ENCODE measurements around the gene ADAMTS6. TPM values are rescaled to one million over a fixed set of nuclear protein-coding genes. Genes with fewer than 3 reads are reported as not detected.

ADAMTS6 gene
- 10.4 and 21.0 TPM in 2 replicates for total RNA-seq
- 3.4 and 5.9 TPM in 2 replicates for polyA plus RNA-seq

DNA sequence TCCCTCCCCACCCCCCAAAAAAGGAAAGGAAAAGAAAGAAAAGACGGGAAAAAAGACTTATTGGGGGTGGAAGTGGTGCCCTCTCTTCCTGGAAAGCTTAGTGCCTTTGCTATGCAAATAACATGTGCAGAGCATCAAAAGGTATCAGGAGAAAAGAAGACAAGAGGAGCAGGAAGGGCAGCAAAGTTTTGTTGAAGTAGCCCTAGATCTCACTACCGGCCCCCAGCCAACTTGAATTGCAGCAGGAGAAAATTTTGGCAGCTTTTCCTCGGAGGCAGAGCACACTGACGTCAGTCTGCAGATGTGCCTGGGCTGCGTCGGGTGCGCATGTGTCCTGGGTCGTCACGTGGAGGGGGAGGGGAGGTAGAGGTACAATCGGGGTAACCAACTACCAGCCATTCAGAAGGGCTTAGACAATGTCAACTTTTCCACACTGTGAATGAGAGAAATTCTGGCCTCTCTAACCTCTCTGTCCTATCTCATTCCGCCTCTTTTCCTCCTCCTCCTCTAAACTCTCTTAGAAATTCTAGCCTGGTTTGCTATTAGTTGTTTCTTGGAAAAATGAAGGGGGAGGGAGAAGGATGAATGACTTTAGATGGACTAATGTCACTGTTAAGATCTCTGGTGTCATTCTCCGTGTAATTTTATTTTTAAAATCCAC is at the start of gene ADAMTS6:
Gene ADAMTS6, minus strand, starts transcription at position 286 of the 661 bp plus-strand sequence. CDS start 8,247 bp downstream, outside the sequence.
- no peaks in the 10 kb centered on the region for H3K9me3 ChIP-seq (ENCODE audit: low read depth)
- H2AFZ ChIP-seq, result peak within 1 kb of the TSS; percentile 68
- no peaks in the 10 kb centered on the region for H3K36me3 ChIP-seq (replicated peaks; ENCODE audit: insufficient read depth, low read depth)
- H3K79me2 ChIP-seq, result peaks cover 31% of the 10 kb centered on the region
- DNase-seq (ENCODE audit: low spot score), result peak; percentile 95
- H3K27me3 ChIP-seq, result no peaks in the 10 kb centered on the region
- H3K9me2 ChIP-seq (replicated peaks; ENCODE audit: insufficient read depth), result no peaks in the 10 kb centered on the region
- no peak for TF ChIP-seq CTCF (IDR thresholded peaks at IDR 0.05; ENCODE audit: poor library complexity)
- no peak for TF ChIP-seq EZH2phosphoT487 (IDR thresholded peaks at IDR 0.05; ENCODE audit: low read depth, severe bottlenecking, unreplicated experiment)
- no peak for TF ChIP-seq EZH2 (IDR thresholded peaks at IDR 0.05; ENCODE audit: borderline replicate concordance)
- peak within 1 kb of the TSS; percentile 93 for H3K27ac ChIP-seq
- peak within 1 kb of the TSS; percentile 54 for H3K4me3 ChIP-seq
- WGBS (ENCODE audit: low lambda C conversion rate, missing lambda C conversion rate), result under 1% methylated on average over 12 of the region's 12 CpGs
- H3K4me2 ChIP-seq, result peak within 1 kb of the TSS; percentile 87
- H3K4me1 ChIP-seq (ENCODE audit: insufficient read depth), result peaks cover 5% of the 10 kb centered on the region
- no peaks in the 10 kb centered on the region for H4K20me1 ChIP-seq (ENCODE audit: insufficient read depth, poor library complexity, severe bottlenecking)

- H3K79me2 ChIP-seq, result no peaks in the 10 kb centered on the region
- H4K20me1 ChIP-seq (ENCODE audit: insufficient read depth, poor library complexity, severe bottlenecking), result no peaks in the 10 kb centered on the region
- DNase-seq (ENCODE audit: low spot score), result no peak
- no peak overlapping the region for H3K4me3 ChIP-seq
- WGBS (ENCODE audit: low lambda C conversion rate, missing lambda C conversion rate), result 100% methylated on average over 1 of the region's 1 CpG
- no peak overlapping the region for H3K27ac ChIP-seq
- no peaks in the 10 kb centered on the region for H3K4me1 ChIP-seq (ENCODE audit: insufficient read depth)
- H2AFZ ChIP-seq, result no peak overlapping the region
- no peaks in the 10 kb centered on the region for H3K27me3 ChIP-seq
- TF ChIP-seq CTCF (IDR thresholded peaks at IDR 0.05; ENCODE audit: poor library complexity) (no peak), EZH2phosphoT487 (IDR thresholded peaks at IDR 0.05; ENCODE audit: low read depth, severe bottlenecking, unreplicated experiment) (no peak), EZH2 (IDR thresholded peaks at IDR 0.05; ENCODE audit: borderline replicate concordance) (no peak)
- H3K4me2 ChIP-seq, result no peak overlapping the region
- H3K9me2 ChIP-seq (replicated peaks; ENCODE audit: insufficient read depth), result no peaks in the 10 kb centered on the region
- H3K36me3 ChIP-seq (replicated peaks; ENCODE audit: insufficient read depth, low read depth), result no peaks in the 10 kb centered on the region
- no peaks in the 10 kb centered on the region for H3K9me3 ChIP-seq (ENCODE audit: low read depth)
Observed at GRCh38 chr5:65530904-65531303, 49.2 kb upstream of the ADAMTS6 start.

- Histone ChIP-seq H2AFZ (no peak overlapping the region), H3K9me2 (replicated peaks; ENCODE audit: insufficient read depth) (no peaks in the 10 kb centered on the region)
Observed at GRCh38 chr5:65525726-65526125, 44.0 kb upstream of the ADAMTS6 start.

More at GRCh38 chr5:65525726-65526125, 44.0 kb upstream of the ADAMTS6 start:
- Histone ChIP-seq H3K4me3 (no peak overlapping the region), H3K4me1 (ENCODE audit: insufficient read depth) (no peaks in the 10 kb centered on the region), H3K36me3 (replicated peaks; ENCODE audit: insufficient read depth, low read depth) (no peaks in the 10 kb centered on the region), H4K20me1 (ENCODE audit: insufficient read depth, poor library complexity, severe bottlenecking) (no peaks in the 10 kb centered on the region), H3K79me2 (no peaks in the 10 kb centered on the region), H3K27ac (no peak overlapping the region), H3K27me3 (no peaks in the 10 kb centered on the region), H3K9me3 (ENCODE audit: low read depth) (no peaks in the 10 kb centered on the region), H3K4me2 (no peak overlapping the region)
- 89% methylated on average over 3 of the region's 3 CpGs for WGBS (ENCODE audit: low lambda C conversion rate, missing lambda C conversion rate)
- no peak for DNase-seq (ENCODE audit: low spot score)
- TF ChIP-seq EZH2phosphoT487 (IDR thresholded peaks at IDR 0.05; ENCODE audit: low read depth, severe bottlenecking, unreplicated experiment) (no peak), EZH2 (IDR thresholded peaks at IDR 0.05; ENCODE audit: borderline replicate concordance) (no peak), CTCF (IDR thresholded peaks at IDR 0.05; ENCODE audit: poor library complexity) (no peak)

Measured in hepatocyte (in vitro differentiated cells).